Fibroblast of lung (primary cell): ENCODE results near the gene ABHD15.

Experiments
- CTCF ChIP-seq, 2 donors: IDR thresholded peaks in 1 of 2; conservative IDR thresholded peaks in 1 of 2; 1 replicate in 1 of 2; 2 replicates in 1 of 2; pipeline ENCODE4 v1.5.1; 2011 to 2012; ENCODE audit warnings: low read length in 2 of 2, control low read depth in 1 of 2, inconsistent platforms in 1 of 2, low read depth in 1 of 2, mild to moderate bottlenecking in 1 of 2
- EZH2 ChIP-seq: IDR thresholded peaks from 2 replicates; pipeline ENCODE4 v1.5.1; 2012; ENCODE audit warnings: low read length, control low read depth, mild to moderate bottlenecking; ENCODE audit errors: missing control alignments

GRCh38 chr17:29593591-29594518 lies 27.0 kb upstream of the ABHD15 start:
- TF ChIP-seq EZH2 (no peak), CTCF (conservative IDR thresholded peaks at IDR 0.05 in 1 of 2, IDR thresholded peaks at IDR 0.05 in 1 of 2; ENCODE audit: low read depth in 1 of 2, low read length in 2 of 2) (peak in 1 of 2 donors; percentile 21)
